ENCODE measurements around the gene SUPT3H.
A peak's percentile ranks its signal among the peaks of the same experiment; 100 is the strongest.

DNA sequence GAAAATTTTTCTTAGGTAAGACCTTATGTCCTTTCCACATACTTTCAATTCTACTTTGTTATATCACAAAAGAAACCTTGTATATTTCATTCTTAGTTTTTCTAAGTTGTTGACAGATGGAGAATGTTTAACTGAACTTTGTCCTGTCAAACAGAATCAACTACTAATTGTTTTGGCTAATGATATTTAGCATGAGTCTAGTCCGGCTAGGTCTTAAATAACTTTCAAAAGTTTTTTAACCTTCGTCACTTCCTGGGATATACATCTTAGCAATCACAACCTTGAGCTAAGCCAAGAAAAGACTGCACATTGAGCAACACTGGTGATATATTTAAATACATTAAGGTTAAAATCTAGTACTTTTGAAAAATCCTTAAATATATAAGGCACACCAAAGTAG, 112.5 kb downstream of the SUPT3H start:
- TF ChIP-seq TAF1 (conservative IDR thresholded peaks at IDR 0.05), result no peak
- TF ChIP-seq, protein P1, sequence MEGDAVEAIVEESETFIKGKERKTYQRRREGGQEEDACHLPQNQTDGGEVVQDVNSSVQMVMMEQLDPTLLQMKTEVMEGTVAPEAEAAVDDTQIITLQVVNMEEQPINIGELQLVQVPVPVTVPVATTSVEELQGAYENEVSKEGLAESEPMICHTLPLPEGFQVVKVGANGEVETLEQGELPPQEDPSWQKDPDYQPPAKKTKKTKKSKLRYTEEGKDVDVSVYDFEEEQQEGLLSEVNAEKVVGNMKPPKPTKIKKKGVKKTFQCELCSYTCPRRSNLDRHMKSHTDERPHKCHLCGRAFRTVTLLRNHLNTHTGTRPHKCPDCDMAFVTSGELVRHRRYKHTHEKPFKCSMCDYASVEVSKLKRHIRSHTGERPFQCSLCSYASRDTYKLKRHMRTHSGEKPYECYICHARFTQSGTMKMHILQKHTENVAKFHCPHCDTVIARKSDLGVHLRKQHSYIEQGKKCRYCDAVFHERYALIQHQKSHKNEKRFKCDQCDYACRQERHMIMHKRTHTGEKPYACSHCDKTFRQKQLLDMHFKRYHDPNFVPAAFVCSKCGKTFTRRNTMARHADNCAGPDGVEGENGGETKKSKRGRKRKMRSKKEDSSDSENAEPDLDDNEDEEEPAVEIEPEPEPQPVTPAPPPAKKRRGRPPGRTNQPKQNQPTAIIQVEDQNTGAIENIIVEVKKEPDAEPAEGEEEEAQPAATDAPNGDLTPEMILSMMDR (IDR thresholded peaks at IDR 0.05; ENCODE audit: low read depth, low read length, missing input control), result no peak
- no peak for TF ChIP-seq JUND (IDR thresholded peaks at IDR 0.05)
- no peak for TF ChIP-seq FOXA1 (IDR thresholded peaks at IDR 0.05)
- TF ChIP-seq RAD21 (IDR thresholded peaks at IDR 0.05), result peak in 1 of 2 donors; percentile 9
